ENCODE results near the gene CYB5D1.
"Not testable (repeated sequence)": the region's sequence is repeated elsewhere in the genome, so short reads cannot be mapped to it uniquely, and the experiment has no call there.

The CYB5D1 gene, protein sequence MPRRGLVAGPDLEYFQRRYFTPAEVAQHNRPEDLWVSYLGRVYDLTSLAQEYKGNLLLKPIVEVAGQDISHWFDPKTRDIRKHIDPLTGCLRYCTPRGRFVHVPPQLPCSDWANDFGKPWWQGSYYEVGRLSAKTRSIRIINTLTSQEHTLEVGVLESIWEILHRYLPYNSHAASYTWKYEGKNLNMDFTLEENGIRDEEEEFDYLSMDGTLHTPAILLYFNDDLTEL

GRCh38 chr17:7857713-7858521 is at the start of gene CYB5D1:
Gene CYB5D1 (plus strand): TSS chr17:7858003. CDS start chr17:7858135, 132 bp downstream.
- peak; percentile 79 to 82 for DNase-seq (ENCODE audit: low read depth in 2 of 2)

DNA sequence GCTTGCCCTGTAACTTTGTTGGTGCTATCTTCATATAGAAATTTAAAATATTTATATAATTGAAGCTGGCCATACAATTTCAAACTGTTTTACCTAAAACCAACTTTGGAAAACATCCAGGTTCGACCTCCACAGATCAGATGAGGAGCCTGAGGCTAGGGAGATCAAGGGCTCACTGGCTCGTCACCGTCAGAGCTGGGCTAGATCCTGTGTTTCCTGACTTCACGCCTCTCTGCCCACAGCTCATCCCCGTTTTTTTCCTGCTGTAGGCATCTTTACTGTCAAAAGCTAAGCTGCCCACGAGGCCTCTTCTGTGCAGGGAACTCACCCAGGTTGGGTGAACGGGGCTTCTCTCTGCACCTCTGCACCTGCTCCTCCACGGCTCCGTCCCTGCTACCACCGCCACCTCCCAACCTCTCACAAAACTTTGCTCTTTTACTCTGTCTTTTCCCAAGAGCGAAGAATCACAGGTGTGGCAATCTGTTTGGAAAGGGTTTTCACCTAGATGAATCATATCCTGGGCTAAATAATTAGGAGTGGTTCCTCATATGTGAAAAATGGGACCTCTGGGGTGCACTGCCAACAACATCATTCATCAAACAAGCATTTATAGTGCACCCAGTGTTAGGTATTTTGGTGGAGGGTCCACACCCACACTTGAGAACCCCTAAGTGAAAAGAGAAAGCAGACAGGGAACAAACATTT is 48.6 kb upstream of the CYB5D1 start:
- no peak for DNase-seq (ENCODE audit: low read depth in 2 of 2)

DNA sequence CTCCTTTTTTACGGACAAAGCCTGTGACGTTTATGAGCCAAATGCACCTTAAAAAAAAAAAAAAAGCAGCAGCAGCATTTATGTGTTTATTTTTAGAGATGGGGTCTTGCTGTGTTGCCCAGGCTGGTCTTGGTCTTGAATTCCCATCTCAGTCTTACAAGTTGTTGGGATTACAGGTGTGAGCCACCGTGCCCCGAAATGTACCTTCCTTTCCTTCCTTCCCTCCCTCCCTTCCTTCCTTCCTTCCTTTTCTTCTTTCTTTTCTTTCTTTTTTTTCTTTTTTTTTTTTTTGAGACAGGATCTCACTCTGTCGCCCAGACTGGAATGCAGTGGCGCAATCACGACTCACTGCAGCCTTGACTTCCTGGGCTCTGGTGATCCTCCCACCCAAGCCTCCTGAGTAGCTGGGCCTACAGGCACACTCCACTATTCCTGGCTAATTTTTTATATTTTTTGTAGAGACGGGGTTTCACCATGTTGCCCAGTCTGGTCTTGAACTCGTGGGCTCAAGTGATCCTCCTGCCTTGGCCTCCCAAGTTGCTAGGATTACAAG is 47.9 kb upstream of the CYB5D1 start:
- not testable (repeated sequence) for DNase-seq (ENCODE audit: low read depth in 2 of 2)

- DNase-seq (ENCODE audit: low read depth in 2 of 2) = no peak
Measured at GRCh38 chr17:7811251-7811650, 46.6 kb upstream of the CYB5D1 start.

GRCh38 chr17:7814969-7815368 is 42.8 kb upstream of the CYB5D1 start:
- no peak for DNase-seq (ENCODE audit: low read depth in 2 of 2)

DNA sequence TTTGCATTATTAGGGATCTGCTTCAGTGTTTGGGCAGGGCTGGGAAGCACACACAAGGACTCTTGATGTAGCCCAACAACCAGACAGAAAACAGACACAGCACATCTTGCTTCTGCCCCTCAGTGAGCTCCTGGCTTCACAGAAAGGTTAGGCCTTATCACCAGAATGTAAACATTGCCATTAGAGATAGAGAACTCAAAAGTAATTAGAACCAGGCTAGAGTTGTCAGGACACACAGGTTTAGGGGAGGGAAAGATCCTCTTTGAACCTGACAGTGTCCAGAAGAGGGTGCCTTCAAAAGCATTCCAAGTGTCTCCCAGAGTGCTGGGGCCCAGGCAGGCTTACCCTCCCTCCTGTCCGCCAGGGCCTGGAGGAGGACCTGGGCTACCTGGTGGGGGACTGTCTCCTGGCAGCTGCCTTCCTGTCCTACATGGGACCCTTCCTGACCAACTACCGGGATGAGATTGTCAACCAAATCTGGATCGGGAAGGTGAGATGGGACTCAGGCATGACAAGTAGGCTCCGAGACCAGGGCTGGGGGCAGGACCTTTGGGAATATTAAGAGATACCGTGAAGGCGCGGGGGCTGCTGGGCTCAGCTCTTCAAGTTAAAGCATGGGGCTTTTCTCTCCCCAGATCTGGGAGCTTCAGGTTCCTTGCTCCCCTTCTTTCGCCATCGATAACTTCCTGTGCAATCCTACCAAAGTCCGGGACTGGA is 40.7 kb upstream of the CYB5D1 start:
- no peak for DNase-seq (ENCODE audit: low read depth in 2 of 2)

DNA sequence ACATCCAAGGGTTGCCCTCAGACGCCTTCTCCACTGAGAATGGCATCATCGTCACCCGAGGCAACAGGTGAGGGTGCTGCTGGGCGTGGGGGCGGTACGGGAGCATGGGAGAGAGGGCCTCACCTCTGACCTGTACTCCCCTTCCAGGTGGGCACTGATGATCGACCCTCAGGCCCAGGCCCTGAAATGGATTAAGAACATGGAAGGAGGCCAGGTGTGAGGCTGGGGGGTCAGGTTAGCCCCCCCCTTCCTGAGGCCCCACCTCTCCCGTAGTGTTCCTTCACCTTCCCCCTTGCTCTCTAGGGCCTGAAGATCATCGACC is 40.2 kb upstream of the CYB5D1 start:
- DNase-seq (ENCODE audit: low read depth in 2 of 2) = no peak

DNA sequence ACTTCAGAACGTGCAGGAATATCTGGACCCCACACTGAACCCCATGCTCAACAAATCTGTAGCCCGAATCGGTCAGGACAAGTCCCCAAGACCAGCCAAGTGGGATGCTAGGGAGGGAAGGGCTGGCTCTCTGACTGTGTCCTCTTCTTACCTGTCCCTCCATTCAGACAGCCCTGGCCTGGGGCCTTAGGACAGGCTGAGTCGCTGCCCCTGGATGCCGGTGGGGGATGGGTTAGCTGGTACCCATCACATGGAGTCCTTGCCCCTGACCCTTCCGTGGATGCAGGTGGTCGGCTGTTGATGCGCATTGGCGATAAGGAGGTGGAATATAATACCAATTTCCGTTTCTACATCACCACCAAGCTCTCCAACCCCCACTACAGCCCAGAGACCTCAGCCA is 39.8 kb upstream of the CYB5D1 start:
- DNase-seq (ENCODE audit: low read depth in 2 of 2) = no peak

GRCh38 chr17:7818746-7819645 is 38.8 kb upstream of the CYB5D1 start:
- no peak for DNase-seq (ENCODE audit: low read depth in 2 of 2)

DNA sequence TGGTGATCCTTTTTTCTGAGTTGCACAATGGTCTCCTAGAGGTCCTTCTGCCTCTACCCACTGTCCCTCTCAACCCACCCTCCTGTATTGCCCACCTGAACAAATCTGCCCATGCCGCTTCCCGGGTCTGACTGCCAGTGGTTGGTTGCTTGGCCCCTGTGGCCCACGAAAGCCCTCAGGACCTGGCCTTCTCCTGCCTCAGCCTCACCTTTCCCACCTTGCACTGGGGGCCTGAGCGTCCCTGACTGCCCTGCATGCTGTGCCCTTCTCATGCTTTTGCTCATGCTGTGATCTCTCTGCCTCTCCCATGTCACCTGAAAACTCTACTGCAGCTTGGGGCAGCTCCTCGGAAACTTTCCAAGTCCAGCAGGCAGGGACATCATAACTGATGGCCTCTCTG is 37.6 kb upstream of the CYB5D1 start:
- no peak for DNase-seq (ENCODE audit: low read depth in 2 of 2)

DNA sequence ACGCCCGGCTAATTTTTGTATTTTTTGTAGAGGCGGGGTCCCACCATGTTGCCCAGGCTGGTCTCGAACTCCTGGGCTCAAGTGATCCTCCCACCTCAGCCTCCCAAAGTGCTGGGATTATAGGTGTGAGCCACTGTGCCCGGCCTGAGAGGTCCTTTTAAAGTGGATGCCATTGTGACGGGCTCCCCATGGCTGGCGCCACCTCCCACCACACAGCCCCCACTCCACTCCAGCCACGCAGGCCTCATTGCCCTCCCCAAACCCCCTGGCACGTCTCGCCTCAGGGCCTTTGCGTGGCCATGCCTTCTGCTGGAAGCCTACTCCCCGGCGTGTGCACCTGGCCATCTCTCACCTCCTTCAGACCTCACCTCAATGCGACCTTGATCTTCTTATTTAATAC is 35.7 kb upstream of the CYB5D1 start:
- DNase-seq (ENCODE audit: low read depth in 2 of 2) = no peak

DNA sequence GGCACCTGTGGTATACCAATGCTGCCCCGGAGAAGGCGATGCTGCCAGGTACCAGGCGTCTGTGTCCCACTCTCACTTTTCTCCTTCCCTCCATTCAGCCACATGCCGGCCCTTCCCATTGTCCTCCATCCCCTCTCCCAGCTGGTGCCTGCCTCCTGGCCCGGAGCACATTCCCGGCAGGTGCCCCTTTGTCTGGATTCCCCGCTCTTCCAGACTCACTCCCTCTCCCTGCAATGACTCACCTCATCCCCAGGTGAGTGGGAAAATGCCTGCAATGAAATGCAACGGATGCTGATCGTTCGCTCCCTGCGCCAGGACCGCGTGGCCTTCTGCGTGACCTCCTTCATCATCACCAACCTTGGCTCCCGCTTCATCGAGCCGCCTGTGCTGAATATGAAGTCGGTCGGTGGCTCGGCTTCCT is 34.2 kb upstream of the CYB5D1 start:
- no peak for DNase-seq (ENCODE audit: low read depth in 2 of 2)

DNA sequence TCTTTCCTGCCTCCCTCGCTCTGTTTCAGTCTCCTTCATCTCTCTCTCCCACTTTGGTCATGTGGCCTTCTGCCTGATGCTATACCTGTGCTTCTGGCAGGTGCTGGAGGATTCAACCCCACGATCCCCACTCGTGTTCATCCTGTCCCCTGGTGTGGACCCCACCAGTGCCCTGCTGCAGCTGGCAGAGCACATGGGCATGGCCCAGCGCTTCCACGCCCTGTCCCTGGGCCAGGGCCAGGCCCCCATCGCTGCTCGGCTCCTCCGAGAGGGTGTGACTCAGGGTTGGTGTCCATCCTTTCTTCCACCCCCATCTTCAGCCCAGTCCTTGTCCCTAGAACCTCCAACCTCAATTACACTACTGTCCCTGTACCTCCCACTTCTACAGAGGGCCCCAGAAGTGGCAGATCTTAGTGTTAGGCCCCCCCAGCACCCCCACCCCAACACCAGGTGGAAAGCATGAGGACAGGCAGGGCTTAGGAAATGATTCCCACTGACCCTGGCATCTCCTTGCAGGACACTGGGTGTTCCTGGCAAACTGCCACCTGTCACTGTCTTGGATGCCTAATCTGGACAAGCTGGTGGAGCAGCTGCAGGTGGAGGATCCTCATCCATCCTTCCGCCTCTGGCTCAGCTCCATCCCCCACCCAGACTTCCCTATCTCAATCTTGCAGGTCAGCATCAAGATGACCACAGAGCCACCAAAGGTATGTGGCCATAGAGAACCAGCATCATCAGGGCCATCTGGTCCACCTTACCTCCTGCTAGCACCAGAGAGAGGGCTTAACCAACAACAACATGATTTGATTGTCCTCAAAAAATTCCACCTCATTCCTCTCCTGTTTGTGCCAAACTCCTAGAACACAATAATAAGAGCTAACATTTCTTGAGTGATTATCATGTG is 33.5 kb upstream of the CYB5D1 start:
- no peak for DNase-seq (ENCODE audit: low read depth in 2 of 2)

DNA sequence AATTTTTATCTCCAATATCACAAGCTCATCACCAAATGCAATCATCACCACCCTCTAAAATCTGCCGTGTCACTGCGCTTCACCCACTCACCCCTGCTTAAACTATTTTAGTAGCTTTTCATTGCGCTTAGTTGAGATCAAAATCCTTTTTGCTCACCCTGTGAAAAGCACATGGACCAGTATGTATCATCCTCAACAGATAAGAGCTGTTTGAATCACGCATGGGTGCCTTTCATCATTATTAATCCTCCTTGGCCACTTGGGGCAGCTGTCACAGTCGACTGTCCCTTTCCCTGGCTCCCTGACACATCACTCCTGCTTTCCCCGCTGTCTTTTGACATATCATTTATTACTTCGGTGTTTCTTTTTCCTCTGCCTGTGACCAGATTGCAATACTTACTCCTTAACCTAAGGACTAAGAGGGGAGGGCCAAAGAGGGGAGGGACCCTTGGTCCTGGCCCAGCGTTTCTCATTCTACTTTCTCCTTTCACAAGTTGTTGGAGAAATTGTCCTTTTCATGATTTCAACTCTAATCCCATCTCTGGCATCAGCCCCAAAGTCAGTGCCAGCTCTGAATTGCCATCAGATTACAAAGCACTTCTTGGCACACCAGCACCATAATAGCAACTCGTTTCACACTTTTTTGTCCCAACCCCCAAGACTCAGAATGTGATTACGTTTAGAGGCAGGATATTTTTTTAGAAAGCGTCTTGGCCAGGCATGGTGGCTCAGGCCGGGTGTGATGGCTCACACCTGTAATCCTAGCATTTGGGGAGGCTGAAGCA is 32.4 kb upstream of the CYB5D1 start:
- DNase-seq (ENCODE audit: low read depth in 2 of 2) = no peak

GRCh38 chr17:7830616-7831015 is 27.2 kb upstream of the CYB5D1 start:
- DNase-seq (ENCODE audit: low read depth in 2 of 2) = no peak

GRCh38 chr17:7831233-7831632 is 26.6 kb upstream of the CYB5D1 start:
- DNase-seq (ENCODE audit: low read depth in 2 of 2) = no peak

DNA sequence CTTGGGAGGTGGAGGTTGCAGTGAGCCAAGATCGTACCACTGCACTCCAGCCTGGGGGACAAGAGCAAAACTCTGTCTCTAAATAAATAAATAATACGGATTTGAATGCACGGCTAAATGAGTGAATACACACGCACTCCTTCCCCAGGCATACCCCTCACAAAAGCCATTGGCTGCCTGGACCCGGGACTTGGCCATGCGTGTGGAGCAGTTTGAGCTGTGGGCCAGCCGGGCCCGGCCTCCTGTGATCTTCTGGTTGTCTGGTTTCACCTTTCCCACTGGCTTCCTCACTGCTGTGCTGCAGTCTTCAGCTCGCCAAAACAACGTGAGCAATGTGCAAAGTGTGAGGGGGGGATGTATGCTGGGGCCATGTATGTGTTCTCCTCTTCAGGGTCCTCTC is 25.4 kb upstream of the CYB5D1 start:
- no peak for DNase-seq (ENCODE audit: low read depth in 2 of 2)

- DNase-seq (ENCODE audit: low read depth in 2 of 2) = no peak
Measured at GRCh38 chr17:7833011-7833794, 24.6 kb upstream of the CYB5D1 start.
